HepG2 (cell line): ENCODE measurements around the gene SLC2A4. TPM values are rescaled to one million over a fixed set of nuclear protein-coding genes. Genes with fewer than 3 reads are reported as not detected.

ENCODE experiments used
- ARHGAP35 ChIP-seq: sonication (generic); formaldehyde crosslinking; IDR thresholded peaks from 2 replicates; pipeline ENCODE4 v1.9.0; 2022; ENCODE audit warnings: mild to moderate bottlenecking, inconsistent platforms, moderate library complexity, missing genetic modification reagents, borderline replicate concordance
- HES4 ChIP-seq: sonication (generic); formaldehyde crosslinking; IDR thresholded peaks from 2 replicates; pipeline ENCODE4 v1.9.0; 2021; ENCODE audit warnings: mild to moderate bottlenecking, missing genetic modification reagents, borderline replicate concordance
- HMG20A ChIP-seq: IDR thresholded peaks from 2 replicates; pipeline ENCODE4 v1.6.1; 2016; ENCODE audit warnings: borderline replicate concordance
- HNF4G ChIP-seq, 2 experiments: sonication (generic) in 1 of 2; formaldehyde crosslinking in 1 of 2; IDR thresholded peaks; 2 replicates each; pipeline versions ENCODE4 v1.4.0 to v1.6.1; 2011 to 2020; ENCODE audit warnings: borderline replicate concordance in 2 of 2, low read depth in 2 of 2, mild to moderate bottlenecking in 2 of 2, low read length in 1 of 2, missing genetic modification reagents in 1 of 2, moderate library complexity in 1 of 2
- MBNL3 ChIP-seq: fragments of 250-450 bp; sonication (Bioruptor Pico); conservative IDR thresholded peaks from 2 replicates; pipeline ENCODE4 v1.8.0; 2022; ENCODE audit warnings: mild to moderate bottlenecking, inconsistent platforms
- NBN ChIP-seq: fragments of 450-650 bp; conservative IDR thresholded peaks from 2 replicates; pipeline ENCODE4 v1.6.1; 2017
- NFATC3 ChIP-seq: sonication (generic); formaldehyde crosslinking; IDR thresholded peaks from 2 replicates; pipeline ENCODE4 v1.5.1; 2020; ENCODE audit warnings: mild to moderate bottlenecking, missing genetic modification reagents
- NR2F1 ChIP-seq, 2 experiments: fragments of 450-650 bp in 1 of 2; formaldehyde crosslinking in 1 of 2; IDR thresholded peaks; 2 replicates each; pipeline versions ENCODE4 v1.5.0 to v1.6.1; 2016 to 2020; ENCODE audit warnings: mild to moderate bottlenecking in 1 of 2, missing compliant biosample characterization in 1 of 2, missing genetic modification reagents in 1 of 2, moderate library complexity in 1 of 2
- NR2F2 ChIP-seq: IDR thresholded peaks from 2 replicates; pipeline ENCODE4 v1.6.1; 2012; ENCODE audit warnings: low read depth, inconsistent platforms, borderline replicate concordance
- SRSF1 ChIP-seq: fragments of 200-400 bp; formaldehyde crosslinking; optimal IDR thresholded peaks from 2 replicates; pipeline ENCODE3; 2017; ENCODE audit warnings: mild to moderate bottlenecking, low read depth, low read length, moderate library complexity
- WIZ ChIP-seq: sonication (generic); formaldehyde crosslinking; IDR thresholded peaks from 2 replicates; pipeline ENCODE4 v1.5.1; 2020; ENCODE audit warnings: mild to moderate bottlenecking, missing genetic modification reagents
- ZNF207 ChIP-seq: fragments of 450-650 bp; IDR thresholded peaks from 2 replicates; pipeline ENCODE4 v1.6.1; 2016; ENCODE audit warnings: antibody characterized with exemption, borderline replicate concordance
- ZNF598 ChIP-seq: sonication (generic); formaldehyde crosslinking; IDR thresholded peaks from 2 replicates; pipeline ENCODE4 v1.5.1; 2020; ENCODE audit warnings: mild to moderate bottlenecking, missing genetic modification reagents, borderline replicate concordance
- polyA plus RNA-seq, 8 experiments: library from polyadenylated mRNA; depleted of rRNA in 3 of 8; stranded (reverse) in 7 of 8; unstranded in 1 of 8; fragments of >200 nt; fragmentation: Illumina TruSeq in 4 of 8; extraction: Trizol in 4 of 8; gene quantifications; 2 replicates each; pipeline versions ENCODE4 v1.2.1 to v1.2.3, GENCODE V29; 2011 to 2016; ENCODE audit warnings: low read depth in 4 of 8, missing spikeins in 1 of 8, mixed read lengths in 1 of 8; ENCODE audit not compliant: insufficient read depth in 1 of 8
- total RNA-seq, 5 experiments: library from RNA; depleted of rRNA; stranded (reverse); fragments of >200 nt; fragmentation: Illumina TruSeq; extraction: Trizol; gene quantifications; 2 replicates each; pipeline ENCODE4 v1.2.3, GENCODE V29; 2016; ENCODE audit warnings: low read depth in 1 of 5
- TF ChIP-seq, protein P1 (sequence below): sonication (generic); formaldehyde crosslinking; IDR thresholded peaks from 2 replicates; pipeline ENCODE4 v1.5.0; 2020; ENCODE audit warnings: missing genetic modification reagents
- TF ChIP-seq, protein P2 (sequence below): IDR thresholded peaks from 2 replicates; pipeline ENCODE4 v1.6.1; 2016; ENCODE audit warnings: low read depth, borderline replicate concordance
- TF ChIP-seq, protein P3 (sequence below): sonication (generic); formaldehyde crosslinking; IDR thresholded peaks from 2 replicates; pipeline ENCODE4 v1.5.1; 2020; ENCODE audit warnings: mild to moderate bottlenecking, missing genetic modification reagents, borderline replicate concordance
- TF ChIP-seq, protein P4 (sequence below): sonication (generic); formaldehyde crosslinking; IDR thresholded peaks from 2 replicates; pipeline ENCODE4 v1.4.0; 2020; ENCODE audit warnings: mild to moderate bottlenecking, missing genetic modification reagents
- TF ChIP-seq, protein P5 (sequence below): sonication (generic); formaldehyde crosslinking; IDR thresholded peaks from 2 replicates; pipeline ENCODE4 v1.8.0; 2022; ENCODE audit warnings: missing genetic modification reagents, mild to moderate bottlenecking, borderline replicate concordance
- TF ChIP-seq, protein P6 (sequence below): sonication (generic); IDR thresholded peaks from 2 replicates; pipeline ENCODE4 v1.6.1; 2016; ENCODE audit warnings: low read depth, borderline replicate concordance

Gene SLC2A4
- total and polyA plus RNA-seq, 2 of the 13 experiments (the other 11 are each of a cell fraction or from before 2014, with no cell fraction given): 4.9 to 5.8 TPM

DNA sequence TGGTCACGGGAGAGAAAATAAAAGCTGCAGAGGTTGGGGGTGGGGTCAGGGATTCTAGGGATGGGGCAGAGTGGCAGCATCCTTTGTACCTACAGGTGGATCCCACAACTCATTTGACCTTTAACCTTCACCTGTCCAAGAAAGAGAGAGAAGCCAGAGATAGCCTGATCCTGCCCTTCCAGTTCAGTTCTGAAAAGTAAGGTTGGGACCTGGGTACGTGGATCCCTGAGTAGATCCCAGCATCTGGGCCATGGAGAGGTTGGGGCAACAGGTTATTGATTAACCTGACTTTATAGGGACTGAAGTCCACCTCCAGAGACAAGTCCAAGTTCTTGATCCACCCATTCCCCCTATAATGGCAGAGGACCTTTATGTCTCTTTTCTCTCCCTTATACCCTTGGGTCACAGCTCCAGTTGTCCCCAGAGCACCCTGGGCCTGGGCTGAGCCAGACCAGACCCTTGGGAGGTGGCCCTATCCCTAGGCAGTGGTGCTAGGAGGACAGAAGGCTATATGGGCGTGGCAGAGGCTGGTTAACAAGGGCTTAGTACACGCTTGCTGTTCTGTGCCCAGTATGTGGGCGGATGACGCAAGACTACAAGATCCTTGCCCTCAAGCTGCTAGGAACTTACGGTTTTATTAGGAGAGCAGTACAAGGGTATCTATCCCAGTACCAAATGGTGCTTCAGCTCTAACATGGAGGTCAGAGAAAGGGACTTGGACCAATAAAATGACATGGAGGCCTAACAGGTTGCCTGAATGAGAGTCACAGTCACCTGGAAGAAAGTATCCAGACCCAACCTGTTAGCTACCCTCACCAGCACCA lies 22.6 kb upstream of the SLC2A4 start (continued):
- TF ChIP-seq NFATC3 (CRISPR knock-in tag): no peak
- TF ChIP-seq MBNL3 (CRISPR knock-in tag): no peak
- TF ChIP-seq SRSF1: no peak
- TF ChIP-seq HES4: no peak
- TF ChIP-seq, protein P1, sequence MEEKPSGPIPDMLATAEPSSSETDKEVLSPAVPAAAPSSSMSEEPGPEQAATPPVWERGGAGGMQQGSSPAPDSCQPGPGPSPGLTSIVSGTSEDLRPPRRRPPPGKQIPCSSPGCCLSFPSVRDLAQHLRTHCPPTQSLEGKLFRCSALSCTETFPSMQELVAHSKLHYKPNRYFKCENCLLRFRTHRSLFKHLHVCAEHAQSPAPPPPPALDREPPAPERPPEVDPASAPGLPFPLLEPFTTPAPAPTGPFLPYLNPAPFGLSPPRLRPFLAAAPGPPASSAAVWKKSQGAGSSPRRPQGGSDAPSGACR (CRISPR knock-in tag): no peak
- TF ChIP-seq, protein P2, sequence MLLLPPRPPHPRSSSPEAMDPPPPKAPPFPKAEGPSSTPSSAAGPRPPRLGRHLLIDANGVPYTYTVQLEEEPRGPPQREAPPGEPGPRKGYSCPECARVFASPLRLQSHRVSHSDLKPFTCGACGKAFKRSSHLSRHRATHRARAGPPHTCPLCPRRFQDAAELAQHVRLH: no peak
- TF ChIP-seq, protein P3, sequence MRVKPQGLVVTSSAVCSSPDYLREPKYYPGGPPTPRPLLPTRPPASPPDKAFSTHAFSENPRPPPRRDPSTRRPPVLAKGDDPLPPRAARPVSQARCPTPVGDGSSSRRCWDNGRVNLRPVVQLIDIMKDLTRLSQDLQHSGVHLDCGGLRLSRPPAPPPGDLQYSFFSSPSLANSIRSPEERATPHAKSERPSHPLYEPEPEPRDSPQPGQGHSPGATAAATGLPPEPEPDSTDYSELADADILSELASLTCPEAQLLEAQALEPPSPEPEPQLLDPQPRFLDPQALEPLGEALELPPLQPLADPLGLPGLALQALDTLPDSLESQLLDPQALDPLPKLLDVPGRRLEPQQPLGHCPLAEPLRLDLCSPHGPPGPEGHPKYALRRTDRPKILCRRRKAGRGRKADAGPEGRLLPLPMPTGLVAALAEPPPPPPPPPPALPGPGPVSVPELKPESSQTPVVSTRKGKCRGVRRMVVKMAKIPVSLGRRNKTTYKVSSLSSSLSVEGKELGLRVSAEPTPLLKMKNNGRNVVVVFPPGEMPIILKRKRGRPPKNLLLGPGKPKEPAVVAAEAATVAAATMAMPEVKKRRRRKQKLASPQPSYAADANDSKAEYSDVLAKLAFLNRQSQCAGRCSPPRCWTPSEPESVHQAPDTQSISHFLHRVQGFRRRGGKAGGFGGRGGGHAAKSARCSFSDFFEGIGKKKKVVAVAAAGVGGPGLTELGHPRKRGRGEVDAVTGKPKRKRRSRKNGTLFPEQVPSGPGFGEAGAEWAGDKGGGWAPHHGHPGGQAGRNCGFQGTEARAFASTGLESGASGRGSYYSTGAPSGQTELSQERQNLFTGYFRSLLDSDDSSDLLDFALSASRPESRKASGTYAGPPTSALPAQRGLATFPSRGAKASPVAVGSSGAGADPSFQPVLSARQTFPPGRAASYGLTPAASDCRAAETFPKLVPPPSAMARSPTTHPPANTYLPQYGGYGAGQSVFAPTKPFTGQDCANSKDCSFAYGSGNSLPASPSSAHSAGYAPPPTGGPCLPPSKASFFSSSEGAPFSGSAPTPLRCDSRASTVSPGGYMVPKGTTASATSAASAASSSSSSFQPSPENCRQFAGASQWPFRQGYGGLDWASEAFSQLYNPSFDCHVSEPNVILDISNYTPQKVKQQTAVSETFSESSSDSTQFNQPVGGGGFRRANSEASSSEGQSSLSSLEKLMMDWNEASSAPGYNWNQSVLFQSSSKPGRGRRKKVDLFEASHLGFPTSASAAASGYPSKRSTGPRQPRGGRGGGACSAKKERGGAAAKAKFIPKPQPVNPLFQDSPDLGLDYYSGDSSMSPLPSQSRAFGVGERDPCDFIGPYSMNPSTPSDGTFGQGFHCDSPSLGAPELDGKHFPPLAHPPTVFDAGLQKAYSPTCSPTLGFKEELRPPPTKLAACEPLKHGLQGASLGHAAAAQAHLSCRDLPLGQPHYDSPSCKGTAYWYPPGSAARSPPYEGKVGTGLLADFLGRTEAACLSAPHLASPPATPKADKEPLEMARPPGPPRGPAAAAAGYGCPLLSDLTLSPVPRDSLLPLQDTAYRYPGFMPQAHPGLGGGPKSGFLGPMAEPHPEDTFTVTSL (CRISPR knock-in tag): no peak
- peak; percentile 45; the same call in 1 of the 2 replicates for TF ChIP-seq NR2F2
- TF ChIP-seq ZNF207: no peak
- no peak for TF ChIP-seq NBN
- TF ChIP-seq, protein P4, sequence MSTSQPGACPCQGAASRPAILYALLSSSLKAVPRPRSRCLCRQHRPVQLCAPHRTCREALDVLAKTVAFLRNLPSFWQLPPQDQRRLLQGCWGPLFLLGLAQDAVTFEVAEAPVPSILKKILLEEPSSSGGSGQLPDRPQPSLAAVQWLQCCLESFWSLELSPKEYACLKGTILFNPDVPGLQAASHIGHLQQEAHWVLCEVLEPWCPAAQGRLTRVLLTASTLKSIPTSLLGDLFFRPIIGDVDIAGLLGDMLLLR (CRISPR knock-in tag): 0 out of 2 replicates have a peak, but pooled peaks have one; percentile 43
- no peak for TF ChIP-seq NR2F1 (CRISPR knock-in tag; IDR thresholded peaks at IDR 0.05)
- TF ChIP-seq, protein P5, sequence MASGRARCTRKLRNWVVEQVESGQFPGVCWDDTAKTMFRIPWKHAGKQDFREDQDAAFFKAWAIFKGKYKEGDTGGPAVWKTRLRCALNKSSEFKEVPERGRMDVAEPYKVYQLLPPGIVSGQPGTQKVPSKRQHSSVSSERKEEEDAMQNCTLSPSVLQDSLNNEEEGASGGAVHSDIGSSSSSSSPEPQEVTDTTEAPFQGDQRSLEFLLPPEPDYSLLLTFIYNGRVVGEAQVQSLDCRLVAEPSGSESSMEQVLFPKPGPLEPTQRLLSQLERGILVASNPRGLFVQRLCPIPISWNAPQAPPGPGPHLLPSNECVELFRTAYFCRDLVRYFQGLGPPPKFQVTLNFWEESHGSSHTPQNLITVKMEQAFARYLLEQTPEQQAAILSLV (CRISPR knock-in tag): no peak
- TF ChIP-seq WIZ (CRISPR knock-in tag): no peak
- TF ChIP-seq ARHGAP35 (CRISPR knock-in tag): no peak
- peak; percentile 42; the same call in 1 of the 2 replicates for TF ChIP-seq HMG20A (CRISPR knock-in tag)
- TF ChIP-seq ZNF598 (CRISPR knock-in tag): 0 out of 2 replicates have a peak, but pooled peaks have one; percentile 62
- TF ChIP-seq HNF4G (IDR thresholded peaks at IDR 0.05; ENCODE audit: borderline replicate concordance, low read depth, low read length): peak; percentile 31; the same call in 1 of the 2 replicates
- TF ChIP-seq HNF4G (CRISPR knock-in tag; IDR thresholded peaks at IDR 0.05; ENCODE audit: borderline replicate concordance, low read depth): no peak
- TF ChIP-seq, protein P6, sequence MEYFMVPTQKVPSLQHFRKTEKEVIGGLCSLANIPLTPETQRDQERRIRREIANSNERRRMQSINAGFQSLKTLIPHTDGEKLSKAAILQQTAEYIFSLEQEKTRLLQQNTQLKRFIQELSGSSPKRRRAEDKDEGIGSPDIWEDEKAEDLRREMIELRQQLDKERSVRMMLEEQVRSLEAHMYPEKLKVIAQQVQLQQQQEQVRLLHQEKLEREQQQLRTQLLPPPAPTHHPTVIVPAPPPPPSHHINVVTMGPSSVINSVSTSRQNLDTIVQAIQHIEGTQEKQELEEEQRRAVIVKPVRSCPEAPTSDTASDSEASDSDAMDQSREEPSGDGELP: no peak
